AG04450 (cell line): ENCODE results near the gene TLR7. TPM values are rescaled to one million over a fixed set of nuclear protein-coding genes. Genes with fewer than 3 reads are reported as not detected.

Experiments used
- CTCF ChIA-PET: fragments of 300-600, 350-600 bp; formaldehyde crosslinking; extraction: SDS; loops from one replicate; lab custom pipeline; 2022; ENCODE audit warnings: antibody characterized with exemption, inconsistent platforms; lab: Charles Lee
- POLR2A ChIA-PET: fragments of 350-600 bp; formaldehyde crosslinking; extraction: SDS; loops from one replicate; lab custom pipeline; 2021; ENCODE audit warnings: antibody characterized with exemption, inconsistent platforms; lab: Yijun Ruan, JAX
- DNase-seq: peaks from one replicate; pipeline ENCODE4 v3.0.0-alpha.2; 2011; ENCODE audit warnings: low read depth, low spot score
- H3K27ac ChIP-seq: one replicate; pipeline ENCODE4 v1.5.1; 2012; ENCODE audit warnings: low read depth, low read length, control low read depth
- H3K27me3 ChIP-seq: one replicate; pipeline ENCODE4 v1.6.0; 2012; ENCODE audit warnings: low read length; ENCODE audit not compliant: control insufficient read depth, insufficient read depth
- H3K4me3 ChIP-seq: 2 replicates; pipeline ENCODE4 v1.5.1; 2011; ENCODE audit warnings: mild to moderate bottlenecking, low read depth, low read length, control low read depth
- H3K9me3 ChIP-seq: 2 replicates; pipeline ENCODE4 v1.5.1; 2012; ENCODE audit warnings: low read length; ENCODE audit not compliant: control insufficient read depth, insufficient read depth
- polyA plus RNA-seq: library from polyadenylated mRNA; depleted of rRNA; stranded (reverse); fragments of >200 nt; gene quantifications from 2 replicates; pipeline ENCODE4 v1.2.3, GENCODE V29; 2011
- TF ChIP-seq, protein P1 (sequence below): IDR thresholded peaks from 2 replicates; pipeline ENCODE4 v1.5.1; 2011; ENCODE audit warnings: low read depth, low read length, control low read depth, inconsistent platforms

Gene TLR7
- polyA plus RNA-seq, 1 experiment = not detected

DNA sequence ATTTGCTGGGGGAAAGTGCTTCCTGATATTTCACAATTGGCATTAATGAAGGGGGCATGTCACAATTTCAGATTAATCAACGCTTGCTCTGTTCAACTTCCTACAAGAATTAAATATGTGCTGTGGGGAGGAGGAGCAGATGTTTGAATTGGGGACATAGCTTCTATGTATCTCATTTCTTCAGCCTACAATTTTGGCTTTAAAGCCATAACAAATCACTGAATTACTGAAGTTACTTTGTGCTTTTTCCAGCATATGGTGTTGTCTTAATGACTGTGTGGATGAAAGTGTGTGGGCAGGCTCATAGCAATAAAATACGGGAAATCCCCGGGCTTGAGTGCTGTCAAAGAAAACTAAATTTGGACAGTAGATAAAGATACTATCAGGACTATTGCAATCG, 813 bp downstream of the TLR7 start:
- H3K27me3 ChIP-seq = no peaks in the 10 kb centered on the region
- POLR2A ChIA-PET = no interaction called here
- DNase-seq = no peak

DNA sequence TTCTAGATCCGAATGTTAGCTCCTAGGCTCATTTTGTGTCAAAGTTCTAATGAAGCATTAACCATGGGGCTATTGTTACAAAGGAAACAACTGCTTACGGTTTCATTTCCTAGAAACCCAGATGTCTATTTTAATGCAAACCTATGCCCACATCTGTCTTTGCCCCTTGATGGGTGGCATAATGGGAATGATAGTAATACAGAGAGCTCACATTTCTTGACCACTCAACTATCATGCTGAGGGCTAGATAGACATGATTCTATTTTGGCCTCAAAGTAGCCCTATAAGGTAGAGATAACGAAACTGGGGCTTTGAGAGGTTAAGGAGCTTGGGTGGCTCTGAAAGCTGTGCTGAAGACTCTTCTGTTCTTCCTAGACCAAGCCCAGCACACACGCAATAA, 1.9 kb downstream of the TLR7 start:
- Histone ChIP-seq H3K9me3 (no peaks in the 10 kb centered on the region), H3K27me3 (no peaks in the 10 kb centered on the region), H3K27ac (no peak overlapping the region), H3K4me3 (no peak overlapping the region)
- POLR2A ChIA-PET = no interaction called here
- DNase-seq = no peak
- TF ChIP-seq, protein P1, sequence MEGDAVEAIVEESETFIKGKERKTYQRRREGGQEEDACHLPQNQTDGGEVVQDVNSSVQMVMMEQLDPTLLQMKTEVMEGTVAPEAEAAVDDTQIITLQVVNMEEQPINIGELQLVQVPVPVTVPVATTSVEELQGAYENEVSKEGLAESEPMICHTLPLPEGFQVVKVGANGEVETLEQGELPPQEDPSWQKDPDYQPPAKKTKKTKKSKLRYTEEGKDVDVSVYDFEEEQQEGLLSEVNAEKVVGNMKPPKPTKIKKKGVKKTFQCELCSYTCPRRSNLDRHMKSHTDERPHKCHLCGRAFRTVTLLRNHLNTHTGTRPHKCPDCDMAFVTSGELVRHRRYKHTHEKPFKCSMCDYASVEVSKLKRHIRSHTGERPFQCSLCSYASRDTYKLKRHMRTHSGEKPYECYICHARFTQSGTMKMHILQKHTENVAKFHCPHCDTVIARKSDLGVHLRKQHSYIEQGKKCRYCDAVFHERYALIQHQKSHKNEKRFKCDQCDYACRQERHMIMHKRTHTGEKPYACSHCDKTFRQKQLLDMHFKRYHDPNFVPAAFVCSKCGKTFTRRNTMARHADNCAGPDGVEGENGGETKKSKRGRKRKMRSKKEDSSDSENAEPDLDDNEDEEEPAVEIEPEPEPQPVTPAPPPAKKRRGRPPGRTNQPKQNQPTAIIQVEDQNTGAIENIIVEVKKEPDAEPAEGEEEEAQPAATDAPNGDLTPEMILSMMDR = no peak
- CTCF ChIA-PET = no interaction called here

More for the DNA sequence above, 813 bp downstream of the TLR7 start:
- Histone ChIP-seq H3K4me3 (no peak overlapping the region), H3K9me3 (no peaks in the 10 kb centered on the region), H3K27ac (no peak overlapping the region)
- TF ChIP-seq, protein P1 = no peak
- CTCF ChIA-PET = no interaction called here

DNA sequence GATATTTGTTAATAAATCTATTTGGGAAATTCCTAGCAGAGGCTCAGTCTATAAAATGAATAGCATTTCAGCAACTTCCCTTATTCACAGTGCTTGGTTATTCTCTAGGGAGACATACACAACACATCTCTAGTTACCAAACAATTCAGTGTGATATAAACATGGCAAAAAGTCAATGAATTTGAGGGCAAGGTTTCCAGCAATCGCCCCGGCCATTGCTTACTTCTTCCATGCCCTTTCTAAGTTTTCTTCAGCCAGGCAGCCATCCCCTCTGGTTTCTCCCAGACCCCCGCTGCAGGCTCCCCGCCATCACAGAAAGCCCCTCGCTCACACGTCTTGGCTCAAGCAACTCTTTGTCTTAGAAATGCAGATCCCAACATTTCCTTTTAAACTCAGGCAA, 4.4 kb downstream of the TLR7 start:
- ChIA-PET POLR2A (no interaction called here), CTCF (no interaction called here)
- H3K27me3 ChIP-seq = no peaks in the 10 kb centered on the region
- H3K27ac ChIP-seq = no peak overlapping the region
- no peak overlapping the region for H3K4me3 ChIP-seq
- H3K9me3 ChIP-seq = no peaks in the 10 kb centered on the region
- DNase-seq = no peak
- TF ChIP-seq, protein P1 = no peak

DNA sequence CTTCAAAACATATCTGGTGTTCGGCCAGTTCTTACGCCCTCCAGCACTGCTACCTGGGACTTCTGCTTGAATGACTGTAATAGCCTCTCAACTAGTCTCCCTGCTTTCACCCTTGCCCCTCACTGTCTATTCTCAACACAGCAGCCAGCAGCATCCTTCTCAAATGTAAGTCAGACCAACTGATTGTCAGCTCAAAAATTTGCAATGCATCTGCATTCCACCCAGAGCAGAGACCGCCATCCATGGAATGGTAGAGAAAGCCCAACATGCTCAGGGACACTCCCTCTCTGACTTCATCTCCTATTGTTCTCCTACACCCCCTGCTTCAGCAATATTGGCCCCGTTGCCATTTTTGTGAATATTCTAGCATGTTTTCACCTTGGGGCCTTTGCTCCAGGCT, 5.9 kb downstream of the TLR7 start:
- no peak for DNase-seq
- Histone ChIP-seq H3K4me3 (no peak overlapping the region), H3K27me3 (no peaks in the 10 kb centered on the region), H3K27ac (no peak overlapping the region), H3K9me3 (no peaks in the 10 kb centered on the region)
- TF ChIP-seq, protein P1 = no peak
- POLR2A ChIA-PET = no interaction called here
- CTCF ChIA-PET = no interaction called here

DNA sequence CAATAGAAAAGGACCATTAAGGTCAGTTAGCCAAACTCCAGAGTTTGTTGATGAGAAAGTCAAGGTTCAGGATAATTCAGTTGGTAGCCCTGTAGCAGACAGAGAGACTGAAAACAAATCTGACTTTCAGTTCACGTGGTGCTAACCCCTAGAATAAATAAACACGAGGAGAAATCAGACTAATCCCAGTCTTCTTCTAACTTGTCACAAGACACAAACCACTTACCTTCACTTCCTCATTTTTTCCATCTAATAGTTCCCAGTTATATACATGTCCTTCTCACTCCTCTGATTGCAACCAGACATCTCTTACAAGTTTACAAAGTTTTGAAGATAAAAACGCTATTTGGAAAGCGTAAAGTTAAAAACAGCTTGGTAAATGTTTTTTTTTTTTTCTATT, 7.7 kb downstream of the TLR7 start:
- H3K27me3 ChIP-seq = no peaks in the 10 kb centered on the region
- H3K9me3 ChIP-seq = no peaks in the 10 kb centered on the region
- no peak overlapping the region for H3K4me3 ChIP-seq
- DNase-seq = no peak
- ChIA-PET POLR2A (no interaction called here), CTCF (no interaction called here)
- H3K27ac ChIP-seq = no peak overlapping the region
- TF ChIP-seq, protein P1 = no peak
